Stimulated activated CD4-positive, alpha-beta T cell treated with anti-CD3 and anti-CD28 coated beads, TNF-alpha, amount 100 ng/mL, for 48 hours (primary cell): ENCODE data around the gene EEF2K.
"Not testable (repeated sequence)": the region's sequence is repeated elsewhere in the genome, so short reads cannot be mapped to it uniquely, and the experiment has no call there.

Experiments
- DNase-seq, 3 donors: peaks; one replicate each; pipeline ENCODE4 v3.0.0-alpha.2; 2020; ENCODE audit warnings: low read depth in 3 of 3

Gene EEF2K

GRCh38 chr16:22206013-22206841 lies at the start of gene EEF2K:
TSS of gene EEF2K (plus strand) at chr16:22206278. CDS start at chr16:22225730, 19,452 bp downstream.
- peak; percentile 68 to 93 (median 81) for DNase-seq

- DNase-seq, result no peak
These were observed 44.7 kb upstream of the EEF2K start for GRCh38 chr16:22161401-22161800.

GRCh38 chr16:22161999-22162655 lies 44.0 kb upstream of the EEF2K start, which contains the start of gene SDR42E2:
TSS of gene SDR42E2 (plus strand) at chr16:22162506. CDS start at chr16:22165583, 3,077 bp downstream.
- DNase-seq, result peak in 1 of 3 donors; percentile 31

- DNase-seq, result no peak
These were observed 43.4 kb upstream of the EEF2K start for GRCh38 chr16:22162656-22163009.

- no peak for DNase-seq
These were observed 42.3 kb upstream of the EEF2K start for GRCh38 chr16:22163806-22164205.

GRCh38 chr16:22164482-22164881 lies 41.6 kb upstream of the EEF2K start:
- DNase-seq, result no peak

- no peak for DNase-seq
These were observed 40.4 kb upstream of the EEF2K start for GRCh38 chr16:22165508-22166285.

GRCh38 chr16:22171953-22172352 lies 34.1 kb upstream of the EEF2K start:
- no peak for DNase-seq

GRCh38 chr16:22172642-22173041 lies 33.4 kb upstream of the EEF2K start:
- DNase-seq, result not testable (repeated sequence)

- no peak for DNase-seq
These were observed 31.4 kb upstream of the EEF2K start for GRCh38 chr16:22174642-22175041.

GRCh38 chr16:22177968-22178930 lies 27.8 kb upstream of the EEF2K start:
- DNase-seq, result no peak

- DNase-seq, result no peak
These were observed 24.7 kb upstream of the EEF2K start for GRCh38 chr16:22181426-22181825.

- DNase-seq, result no peak
These were observed 24.2 kb upstream of the EEF2K start for GRCh38 chr16:22181843-22182242.

- no peak for DNase-seq
These were observed 22.7 kb upstream of the EEF2K start for GRCh38 chr16:22183335-22183734.

- DNase-seq, result no peak
These were observed 22.0 kb upstream of the EEF2K start for GRCh38 chr16:22183901-22184614.

GRCh38 chr16:22184615-22184968 lies 21.5 kb upstream of the EEF2K start:
- DNase-seq, result no peak

- DNase-seq, result no peak
These were observed 19.6 kb upstream of the EEF2K start for GRCh38 chr16:22186517-22186916.

GRCh38 chr16:22188267-22188594 lies 17.8 kb upstream of the EEF2K start:
- DNase-seq, result no peak

- DNase-seq, result peak; percentile 30 to 41 (median 31)
These were observed 17.3 kb upstream of the EEF2K start for GRCh38 chr16:22188595-22189442.
